OCI-LY3 (cell line): ENCODE results near the gene DNAI7.

Source experiments
- H2AFZ ChIP-seq: fragments of 200-600, 300-600 bp; shearing (Covaris generic); 2 replicates; pipeline ENCODE4 v1.6.0; 2014; ENCODE audit warnings: antibody characterized with exemption, low read depth, low read length
- H3K27ac ChIP-seq: fragments of 200-600, 300-600 bp; sonication (generic); 2 replicates; pipeline ENCODE4 v1.5.1; 2014; ENCODE audit warnings: mild to moderate bottlenecking, low read length, moderate library complexity, mixed read lengths
- H3K27me3 ChIP-seq: fragments of 200-600, 300-600 bp; sonication (generic); 2 replicates; pipeline ENCODE4 v1.6.1; 2014; ENCODE audit warnings: low read depth, low read length, mixed read lengths
- H3K36me3 ChIP-seq: fragments of 200-600, 300-600 bp; sonication (generic); replicated peaks from 2 replicates; pipeline ENCODE3; 2014; ENCODE audit warnings: low read depth, low read length, mixed read lengths
- H3K4me1 ChIP-seq: fragments of 300-600, 200-600 bp; sonication (generic); 2 replicates; pipeline ENCODE4 v1.6.1; 2014; ENCODE audit warnings: low read length, mixed read lengths
- H3K4me2 ChIP-seq: fragments of 200-600, 300-600 bp; sonication (generic); 2 replicates; pipeline ENCODE4 v1.6.1; 2014; ENCODE audit warnings: low read length, mixed read lengths
- H3K4me3 ChIP-seq: fragments of 300-600, 200-600 bp; sonication (generic); 2 replicates; pipeline ENCODE4 v1.5.1; 2014; ENCODE audit warnings: antibody characterized with exemption, mild to moderate bottlenecking, low read length, moderate library complexity
- H3K79me2 ChIP-seq: fragments of 300-600, 200-600 bp; shearing (Covaris generic); 2 replicates; pipeline ENCODE4 v1.6.1; 2014; ENCODE audit warnings: mild to moderate bottlenecking, low read length, mixed read lengths
- H3K9ac ChIP-seq: fragments of 300-600, 200-600 bp; shearing (Covaris generic); 2 replicates; pipeline ENCODE4 v1.6.0; 2014; ENCODE audit warnings: mild to moderate bottlenecking, low read length, moderate library complexity
- H3K9me3 ChIP-seq: fragments of 200-600, 300-600 bp; shearing (Covaris generic); 2 replicates; pipeline ENCODE4 v1.6.1; 2014; ENCODE audit warnings: low read length, mixed read lengths; ENCODE audit not compliant: insufficient read depth
- H4K20me1 ChIP-seq: fragments of 200-600, 300-600 bp; sonication (generic); 2 replicates; pipeline ENCODE4 v1.6.1; 2016; ENCODE audit warnings: low read length, mixed read lengths; ENCODE audit not compliant: insufficient read depth
- EZH2phosphoT487 ChIP-seq: fragments of 200-600 bp; shearing (Covaris generic); IDR thresholded peaks from 2 replicates; pipeline ENCODE4 v1.6.1; 2018; ENCODE audit warnings: antibody characterized with exemption, mixed run types, low read depth
- TF ChIP-seq, protein P1 (sequence below): fragments of 200-600, 300-600 bp; sonication (generic); IDR thresholded peaks from 2 replicates; pipeline ENCODE4 v1.5.1; 2014; ENCODE audit warnings: antibody characterized with exemption, low read length, low read depth

DNAI7 gene

DNA sequence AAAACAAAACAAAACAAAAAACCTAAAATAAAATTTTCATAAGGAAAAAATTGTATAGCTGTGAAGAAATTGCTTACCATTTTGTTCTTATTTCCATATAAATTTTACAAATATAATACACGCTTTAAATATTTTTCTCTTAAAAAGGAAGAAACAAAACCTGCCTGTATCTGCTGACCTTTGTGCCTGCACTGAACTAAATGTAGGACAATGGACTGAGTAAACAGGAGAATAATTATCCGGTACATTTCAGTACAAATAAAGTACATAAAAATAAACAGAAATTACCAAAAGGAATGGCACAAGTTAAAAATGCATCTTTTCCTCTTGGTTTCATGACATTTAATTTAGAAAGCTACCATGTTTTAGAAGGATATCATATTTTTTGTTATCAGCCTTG lies 112.3 kb downstream of the DNAI7 start:
- Histone ChIP-seq H2AFZ (no peak overlapping the region), H3K9me3 (no peaks in the 10 kb centered on the region), H3K79me2 (no peaks in the 10 kb centered on the region), H3K4me2 (no peak overlapping the region), H3K36me3 (peaks cover 39% of the 10 kb centered on the region), H3K9ac (no peak overlapping the region), H3K27me3 (no peaks in the 10 kb centered on the region), H3K27ac (no peak overlapping the region), H3K4me1 (no peaks in the 10 kb centered on the region), H4K20me1 (no peaks in the 10 kb centered on the region), H3K4me3 (no peak overlapping the region)
- no peak for TF ChIP-seq EZH2phosphoT487

DNA sequence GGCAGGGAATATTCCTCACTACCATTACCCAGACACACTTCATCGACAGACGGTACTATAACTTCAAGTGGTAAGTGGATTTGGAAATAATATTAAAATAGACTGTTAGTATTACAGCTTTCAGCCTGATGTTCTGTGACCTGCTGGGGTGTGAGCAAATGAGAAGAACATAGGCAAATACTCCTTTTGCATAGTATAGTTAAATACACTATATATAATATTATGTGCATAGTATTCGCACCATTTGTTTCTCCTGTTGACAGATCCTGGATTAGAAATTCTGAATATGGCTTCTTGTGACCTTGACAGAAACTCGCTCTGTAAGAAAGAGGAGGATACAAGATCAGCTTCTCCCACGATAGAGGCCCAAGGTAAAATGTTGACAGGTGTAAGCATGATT lies 115.6 kb downstream of the DNAI7 start:
- no peak overlapping the region for H2AFZ ChIP-seq
- H3K9me3 ChIP-seq, result no peaks in the 10 kb centered on the region
- H3K27ac ChIP-seq, result no peak overlapping the region
- H3K4me1 ChIP-seq, result peaks cover 15% of the 10 kb centered on the region
- no peak overlapping the region for H3K4me2 ChIP-seq
- TF ChIP-seq, protein P1, sequence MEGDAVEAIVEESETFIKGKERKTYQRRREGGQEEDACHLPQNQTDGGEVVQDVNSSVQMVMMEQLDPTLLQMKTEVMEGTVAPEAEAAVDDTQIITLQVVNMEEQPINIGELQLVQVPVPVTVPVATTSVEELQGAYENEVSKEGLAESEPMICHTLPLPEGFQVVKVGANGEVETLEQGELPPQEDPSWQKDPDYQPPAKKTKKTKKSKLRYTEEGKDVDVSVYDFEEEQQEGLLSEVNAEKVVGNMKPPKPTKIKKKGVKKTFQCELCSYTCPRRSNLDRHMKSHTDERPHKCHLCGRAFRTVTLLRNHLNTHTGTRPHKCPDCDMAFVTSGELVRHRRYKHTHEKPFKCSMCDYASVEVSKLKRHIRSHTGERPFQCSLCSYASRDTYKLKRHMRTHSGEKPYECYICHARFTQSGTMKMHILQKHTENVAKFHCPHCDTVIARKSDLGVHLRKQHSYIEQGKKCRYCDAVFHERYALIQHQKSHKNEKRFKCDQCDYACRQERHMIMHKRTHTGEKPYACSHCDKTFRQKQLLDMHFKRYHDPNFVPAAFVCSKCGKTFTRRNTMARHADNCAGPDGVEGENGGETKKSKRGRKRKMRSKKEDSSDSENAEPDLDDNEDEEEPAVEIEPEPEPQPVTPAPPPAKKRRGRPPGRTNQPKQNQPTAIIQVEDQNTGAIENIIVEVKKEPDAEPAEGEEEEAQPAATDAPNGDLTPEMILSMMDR, result no peak
- no peak for TF ChIP-seq EZH2phosphoT487
- H3K36me3 ChIP-seq, result peaks cover 25% of the 10 kb centered on the region
- no peaks in the 10 kb centered on the region for H4K20me1 ChIP-seq
- no peak overlapping the region for H3K9ac ChIP-seq
- no peaks in the 10 kb centered on the region for H3K27me3 ChIP-seq
- no peak overlapping the region for H3K4me3 ChIP-seq
- H3K79me2 ChIP-seq, result no peaks in the 10 kb centered on the region

DNA sequence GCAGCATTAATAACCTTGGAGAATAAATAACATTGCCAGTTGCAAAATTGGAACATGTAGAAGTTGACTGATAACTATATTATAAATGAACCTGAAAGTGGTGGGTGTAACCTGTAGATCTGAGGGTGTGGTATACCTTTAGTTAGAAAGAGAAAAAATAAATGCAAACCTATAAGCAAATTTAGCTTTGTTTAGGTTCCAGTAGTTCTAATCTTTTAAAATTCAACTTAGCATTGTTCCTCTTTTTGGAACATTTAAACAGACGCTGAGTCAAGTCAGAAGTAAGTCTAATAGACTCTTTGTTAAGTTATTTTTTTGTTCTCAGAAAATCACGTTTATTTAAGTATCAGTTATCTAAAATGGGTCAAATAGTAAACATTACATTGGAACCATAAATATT lies 120.0 kb downstream of the DNAI7 start:
- Histone ChIP-seq H3K9me3 (no peaks in the 10 kb centered on the region), H3K27ac (no peak overlapping the region), H2AFZ (no peak overlapping the region), H3K36me3 (peaks cover 18% of the 10 kb centered on the region), H4K20me1 (no peaks in the 10 kb centered on the region; the same call in 1 of the 2 replicates), H3K4me3 (no peak overlapping the region), H3K4me2 (peak overlapping the region; percentile 9; the same call in 1 of the 2 replicates), H3K4me1 (peaks cover 33% of the 10 kb centered on the region), H3K27me3 (no peaks in the 10 kb centered on the region), H3K79me2 (no peaks in the 10 kb centered on the region), H3K9ac (no peak overlapping the region)
- no peak for TF ChIP-seq EZH2phosphoT487
- TF ChIP-seq, protein P1, result no peak

DNA sequence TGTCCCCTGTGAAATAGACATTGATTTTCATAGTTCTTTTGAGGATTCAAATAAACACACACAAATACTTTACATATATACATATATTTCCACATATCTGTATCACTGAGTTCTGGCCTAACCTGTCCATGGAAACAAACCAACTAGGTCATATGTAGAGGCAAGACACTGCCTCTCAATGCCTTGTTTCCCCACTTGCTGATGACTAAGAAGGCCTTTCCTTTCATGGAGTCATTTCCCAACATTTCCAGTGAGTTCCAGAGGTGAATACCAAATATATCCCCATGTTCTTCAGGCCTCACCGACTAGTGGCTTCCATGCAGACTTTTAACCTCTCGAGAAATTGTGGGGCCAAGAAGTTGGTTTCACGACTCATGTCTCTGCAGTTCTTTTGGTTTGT lies 120.8 kb downstream of the DNAI7 start:
- H3K9ac ChIP-seq, result no peak overlapping the region
- TF ChIP-seq EZH2phosphoT487, result no peak
- TF ChIP-seq, protein P1, result no peak
- H3K4me2 ChIP-seq, result no peak overlapping the region
- peaks cover 36% of the 10 kb centered on the region for H3K4me1 ChIP-seq
- no peak overlapping the region for H2AFZ ChIP-seq
- no peak overlapping the region for H3K4me3 ChIP-seq
- H3K79me2 ChIP-seq, result no peaks in the 10 kb centered on the region
- H3K36me3 ChIP-seq, result peaks cover 23% of the 10 kb centered on the region
- H3K9me3 ChIP-seq, result no peaks in the 10 kb centered on the region
- H4K20me1 ChIP-seq, result no peaks in the 10 kb centered on the region; the same call in 1 of the 2 replicates
- H3K27ac ChIP-seq, result no peak overlapping the region
- H3K27me3 ChIP-seq, result no peaks in the 10 kb centered on the region
